ENCODE measurements around the gene TGM4. TPM values are rescaled to one million over a fixed set of nuclear protein-coding genes. Genes with fewer than 3 reads are reported as not detected.
A peak's percentile ranks its signal among the peaks of the same experiment; 100 is the strongest.

TGM4 gene
- total RNA-seq, 1 donor from 2014 or later: 0.18 TPM

GRCh38 chr3:44892689-44893088, 18.3 kb downstream of the TGM4 start:
- Histone ChIP-seq H3K27ac (ENCODE audit: low read depth, low read length) (peak overlapping the region; percentile 77), H3K4me3 (ENCODE audit: insufficient read depth, low read depth, low read length) (no peak overlapping the region), H3K79me2 (ENCODE audit: insufficient read depth, low read length) (no peaks in the 10 kb centered on the region), H3K4me2 (ENCODE audit: low read length) (peak overlapping the region; percentile 66), H3K36me3 (ENCODE audit: insufficient read depth, low read length) (no peaks in the 10 kb centered on the region), H3K27me3 (ENCODE audit: insufficient read depth, low read length) (no peaks in the 10 kb centered on the region), H3K4me1 (ENCODE audit: insufficient read depth, low read length) (peaks cover 14% of the 10 kb centered on the region), H3K9ac (ENCODE audit: low read length) (no peak overlapping the region), H4K20me1 (ENCODE audit: insufficient read depth, low read length) (no peaks in the 10 kb centered on the region), H3K9me3 (ENCODE audit: insufficient read depth, low read depth, low read length) (no peaks in the 10 kb centered on the region), H2AFZ (ENCODE audit: low read depth, low read length) (no peak overlapping the region)
- Mint-ChIP-seq H3K27ac (ENCODE audit: unreplicated experiment) (peak overlapping the region; percentile 10), H3K4me1 (ENCODE audit: low read depth, unreplicated experiment) (peaks cover 13% of the 10 kb centered on the region), H3K36me3 (ENCODE audit: low read depth, unreplicated experiment) (no peaks in the 10 kb centered on the region), H3K9me3 (ENCODE audit: unreplicated experiment) (peaks cover 3% of the 10 kb centered on the region), H3K27me3 (ENCODE audit: low read depth, unreplicated experiment) (peaks cover 4% of the 10 kb centered on the region), H3K4me3 (ENCODE audit: unreplicated experiment) (no peak overlapping the region)
- TF ChIP-seq EZH2 (IDR thresholded peaks at IDR 0.05; ENCODE audit: insufficient read depth, low read length) (no peak), CTCF (IDR thresholded peaks at IDR 0.05; ENCODE audit: insufficient read depth, low read depth, low read length) (no peak)
- DNase-seq (ENCODE audit: low read depth) (peak; percentile 37), FAIRE-seq (no peak)

- FAIRE-seq: no peak
- H3K4me3 ChIP-seq (ENCODE audit: insufficient read depth, low read depth, low read length): no peak overlapping the region
- Mint-ChIP-seq H3K27me3 (ENCODE audit: low read depth, unreplicated experiment) (peaks cover 4% of the 10 kb centered on the region), H3K27ac (ENCODE audit: unreplicated experiment) (peak overlapping the region; percentile 55), H3K9me3 (ENCODE audit: unreplicated experiment) (peaks cover 3% of the 10 kb centered on the region), H3K4me1 (ENCODE audit: low read depth, unreplicated experiment) (peaks cover 13% of the 10 kb centered on the region), H3K4me3 (ENCODE audit: unreplicated experiment) (no peak overlapping the region), H3K36me3 (ENCODE audit: low read depth, unreplicated experiment) (no peaks in the 10 kb centered on the region)
- peak overlapping the region; percentile 65 for H2AFZ ChIP-seq (ENCODE audit: low read depth, low read length)
- H3K36me3 ChIP-seq (ENCODE audit: insufficient read depth, low read length): no peaks in the 10 kb centered on the region
- no peaks in the 10 kb centered on the region for H3K79me2 ChIP-seq (ENCODE audit: insufficient read depth, low read length)
- no peaks in the 10 kb centered on the region for H4K20me1 ChIP-seq (ENCODE audit: insufficient read depth, low read length)
- no peaks in the 10 kb centered on the region for H3K9me3 ChIP-seq (ENCODE audit: insufficient read depth, low read depth, low read length)
- DNase-seq (ENCODE audit: low read depth): peak; percentile 77
- H3K4me2 ChIP-seq (ENCODE audit: low read length): peak overlapping the region; percentile 66
- peaks cover 14% of the 10 kb centered on the region for H3K4me1 ChIP-seq (ENCODE audit: insufficient read depth, low read length)
- peak overlapping the region; percentile 29 for H3K9ac ChIP-seq (ENCODE audit: low read length)
- H3K27ac ChIP-seq (ENCODE audit: low read depth, low read length): peak overlapping the region; percentile 77
- TF ChIP-seq CTCF (IDR thresholded peaks at IDR 0.05; ENCODE audit: insufficient read depth, low read depth, low read length) (no peak), EZH2 (IDR thresholded peaks at IDR 0.05; ENCODE audit: insufficient read depth, low read length) (no peak)
- no peaks in the 10 kb centered on the region for H3K27me3 ChIP-seq (ENCODE audit: insufficient read depth, low read length)
Measured at GRCh38 chr3:44893097-44893496, 18.7 kb downstream of the TGM4 start.

GRCh38 chr3:44894485-44894884, 20.1 kb downstream of the TGM4 start:
- H3K36me3 ChIP-seq (ENCODE audit: insufficient read depth, low read length): no peaks in the 10 kb centered on the region
- Mint-ChIP-seq H3K36me3 (ENCODE audit: low read depth, unreplicated experiment) (no peaks in the 10 kb centered on the region), H3K27ac (ENCODE audit: unreplicated experiment) (peak overlapping the region; percentile 18), H3K27me3 (ENCODE audit: low read depth, unreplicated experiment) (peaks cover 5% of the 10 kb centered on the region), H3K9me3 (ENCODE audit: unreplicated experiment) (peaks cover 3% of the 10 kb centered on the region), H3K4me3 (ENCODE audit: unreplicated experiment) (no peak overlapping the region), H3K4me1 (ENCODE audit: low read depth, unreplicated experiment) (peaks cover 15% of the 10 kb centered on the region)
- no peaks in the 10 kb centered on the region for H3K9me3 ChIP-seq (ENCODE audit: insufficient read depth, low read depth, low read length)
- H3K27me3 ChIP-seq (ENCODE audit: insufficient read depth, low read length): no peaks in the 10 kb centered on the region
- H4K20me1 ChIP-seq (ENCODE audit: insufficient read depth, low read length): no peaks in the 10 kb centered on the region
- no peak overlapping the region for H3K9ac ChIP-seq (ENCODE audit: low read length)
- FAIRE-seq (no peak), DNase-seq (ENCODE audit: low read depth) (no peak)
- H3K4me1 ChIP-seq (ENCODE audit: insufficient read depth, low read length): peaks cover 14% of the 10 kb centered on the region
- H2AFZ ChIP-seq (ENCODE audit: low read depth, low read length): no peak overlapping the region
- H3K27ac ChIP-seq (ENCODE audit: low read depth, low read length): no peak overlapping the region
- TF ChIP-seq EZH2 (IDR thresholded peaks at IDR 0.05; ENCODE audit: insufficient read depth, low read length) (no peak), CTCF (IDR thresholded peaks at IDR 0.05; ENCODE audit: insufficient read depth, low read depth, low read length) (no peak)
- H3K79me2 ChIP-seq (ENCODE audit: insufficient read depth, low read length): no peaks in the 10 kb centered on the region
- no peak overlapping the region for H3K4me2 ChIP-seq (ENCODE audit: low read length)
- no peak overlapping the region for H3K4me3 ChIP-seq (ENCODE audit: insufficient read depth, low read depth, low read length)

Measured in astrocyte (in vitro differentiated cells and primary cell).